Esophagus squamous epithelium (tissue), 4 donors: ENCODE measurements around the gene TXNRD1.

Experiments
- POLR2A ChIP-seq, 4 donors: fragments of 450-650 bp; IDR thresholded peaks; one replicate each; pipeline ENCODE4 v1.6.1; 2017; ENCODE audit warnings: antibody characterized with exemption in 4 of 4, mild to moderate bottlenecking in 4 of 4, moderate library complexity in 3 of 4
- TF ChIP-seq, protein P1 (sequence below), 6 experiments: fragments of 450-650 bp in 4 of 6; fragments of 200-600 bp in 2 of 6; sonication (generic) in 2 of 6; IDR thresholded peaks; one replicate each; pipeline ENCODE4 v1.5.1; 2016 to 2019; ENCODE audit warnings: antibody characterized with exemption in 6 of 6, mild to moderate bottlenecking in 4 of 6, moderate library complexity in 4 of 6

DNA sequence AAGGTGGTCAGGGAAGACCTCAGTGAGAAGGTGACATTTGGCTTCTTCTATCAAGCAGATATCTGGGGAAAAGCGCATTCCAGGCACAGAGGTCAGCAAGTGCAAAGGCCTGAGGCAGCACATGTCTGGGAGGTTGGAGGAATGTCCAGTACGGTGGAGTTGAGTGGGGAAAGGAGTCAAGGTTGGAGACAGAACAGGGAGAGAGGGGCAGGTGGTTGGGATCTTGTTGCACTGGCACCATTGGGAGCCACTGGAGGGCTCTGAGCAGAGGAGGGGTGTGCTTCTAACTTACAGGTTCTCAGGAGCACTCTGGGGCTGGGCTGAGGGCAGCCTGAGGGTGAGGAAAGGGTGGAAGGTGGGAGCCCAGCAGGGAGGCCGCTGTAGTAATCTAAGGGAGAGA lies 140.1 kb downstream of the TXNRD1 start:
- TF ChIP-seq, protein P1, sequence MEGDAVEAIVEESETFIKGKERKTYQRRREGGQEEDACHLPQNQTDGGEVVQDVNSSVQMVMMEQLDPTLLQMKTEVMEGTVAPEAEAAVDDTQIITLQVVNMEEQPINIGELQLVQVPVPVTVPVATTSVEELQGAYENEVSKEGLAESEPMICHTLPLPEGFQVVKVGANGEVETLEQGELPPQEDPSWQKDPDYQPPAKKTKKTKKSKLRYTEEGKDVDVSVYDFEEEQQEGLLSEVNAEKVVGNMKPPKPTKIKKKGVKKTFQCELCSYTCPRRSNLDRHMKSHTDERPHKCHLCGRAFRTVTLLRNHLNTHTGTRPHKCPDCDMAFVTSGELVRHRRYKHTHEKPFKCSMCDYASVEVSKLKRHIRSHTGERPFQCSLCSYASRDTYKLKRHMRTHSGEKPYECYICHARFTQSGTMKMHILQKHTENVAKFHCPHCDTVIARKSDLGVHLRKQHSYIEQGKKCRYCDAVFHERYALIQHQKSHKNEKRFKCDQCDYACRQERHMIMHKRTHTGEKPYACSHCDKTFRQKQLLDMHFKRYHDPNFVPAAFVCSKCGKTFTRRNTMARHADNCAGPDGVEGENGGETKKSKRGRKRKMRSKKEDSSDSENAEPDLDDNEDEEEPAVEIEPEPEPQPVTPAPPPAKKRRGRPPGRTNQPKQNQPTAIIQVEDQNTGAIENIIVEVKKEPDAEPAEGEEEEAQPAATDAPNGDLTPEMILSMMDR (IDR thresholded peaks at IDR 0.05), result no peak
- TF ChIP-seq POLR2A (IDR thresholded peaks at IDR 0.05), result no peak
